Activated T-helper 1 cell treated with Interleukin-2 at 50 U/mL for 16 hours (primary cell): Measurements from ENCODE around the gene SNTA1.
"Not testable (repeated sequence)": the region's sequence is repeated elsewhere in the genome, so short reads cannot be mapped to it uniquely, and the experiment has no call there.

Experiments used
- DNase-seq: peaks from one replicate; pipeline ENCODE4 v3.0.0-alpha.2; 2020; ENCODE audit warnings: low read depth

SNTA1 gene

DNA sequence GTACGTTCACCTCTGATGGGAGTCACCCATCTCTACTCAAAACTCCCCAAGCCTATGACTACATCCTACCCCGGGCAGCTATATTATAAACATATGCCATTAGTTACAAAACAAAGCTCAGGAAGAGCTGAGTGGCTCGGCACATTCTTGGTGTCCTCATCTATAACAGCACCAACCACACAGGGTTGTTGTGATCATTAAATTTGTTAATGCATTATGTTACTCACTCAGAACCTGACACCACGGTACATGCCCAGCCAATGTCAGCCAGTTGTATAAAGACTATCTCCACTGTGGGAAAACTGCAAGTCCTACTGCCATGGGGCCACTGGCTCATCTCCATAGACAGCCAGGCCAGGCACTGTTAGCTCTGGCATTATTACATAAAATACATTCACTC is 50.0 kb downstream of the SNTA1 start:
- DNase-seq = no peak

DNA sequence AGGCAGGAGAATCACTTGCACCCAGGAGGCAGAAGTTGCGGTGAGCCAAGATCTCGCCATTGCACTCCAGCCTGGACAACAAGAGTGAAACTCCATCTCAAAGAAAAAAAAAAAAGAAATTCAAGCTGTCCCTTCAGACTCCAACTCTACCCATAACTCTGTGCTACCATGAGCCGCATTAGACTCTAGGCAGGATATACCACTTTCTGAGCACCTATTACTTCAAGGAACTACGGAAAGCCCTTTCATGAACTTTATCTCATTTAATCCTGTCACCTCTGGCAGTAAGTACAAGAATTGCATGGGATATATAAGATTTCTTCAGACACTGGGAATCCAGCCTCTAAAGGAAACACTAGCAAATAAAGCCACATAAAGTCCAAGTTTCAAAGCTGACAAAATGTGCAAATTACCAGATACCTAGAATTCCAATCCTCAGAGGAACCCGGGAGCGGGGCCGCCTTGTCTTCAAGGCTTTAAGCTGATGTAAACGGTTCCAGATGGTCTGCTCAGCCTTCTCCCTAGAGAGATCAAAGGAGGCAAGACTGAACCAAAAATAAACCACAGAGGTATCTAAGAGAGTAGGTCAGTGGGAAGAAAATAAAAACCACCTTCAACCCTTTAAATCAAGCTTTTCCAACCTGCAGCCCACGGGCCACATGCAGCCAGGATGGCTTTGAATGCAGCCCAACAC is 51.7 kb downstream of the SNTA1 start:
- DNase-seq = no peak

DNA sequence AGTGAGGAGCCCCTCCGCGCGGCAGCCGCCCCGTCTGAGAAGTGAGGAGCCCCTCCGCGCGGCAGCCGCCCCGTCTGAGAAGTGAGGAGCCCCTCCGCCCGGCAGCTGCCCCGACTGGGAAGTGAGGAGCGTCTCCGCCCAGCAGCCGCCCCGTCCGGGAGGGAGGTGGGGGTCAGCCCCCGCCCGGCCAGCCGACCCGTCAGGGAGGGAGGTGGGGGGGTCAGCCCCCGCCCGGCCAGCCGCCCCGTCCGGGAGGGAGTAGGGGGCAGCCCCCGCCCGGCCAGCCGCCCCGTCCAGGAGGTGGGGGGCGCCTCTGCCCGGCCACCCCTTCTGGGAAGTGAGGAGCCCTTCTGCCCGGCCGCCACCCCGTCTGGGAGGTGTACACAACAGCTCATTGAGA is 54.2 kb downstream of the SNTA1 start:
- not testable (repeated sequence) for DNase-seq

DNA sequence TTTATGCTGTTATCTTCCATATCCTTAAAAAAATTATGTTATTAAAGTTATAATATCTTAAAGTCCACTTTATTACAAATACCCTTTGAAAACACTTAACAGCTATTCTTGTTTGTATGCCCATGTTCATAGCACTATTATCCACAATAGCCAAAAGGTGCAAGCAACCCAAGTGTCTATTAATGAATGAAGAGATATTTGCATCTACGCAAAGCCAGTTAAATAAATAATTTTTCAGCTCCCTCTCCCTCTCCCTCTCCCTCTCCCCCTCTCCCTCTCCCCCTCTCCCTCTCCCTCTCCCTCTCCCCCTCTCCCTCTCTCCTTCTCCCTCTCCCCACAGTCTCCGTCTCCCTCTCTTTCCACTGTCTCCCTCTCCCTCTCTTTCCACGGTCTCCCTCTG is 55.3 kb downstream of the SNTA1 start:
- DNase-seq = no peak

DNA sequence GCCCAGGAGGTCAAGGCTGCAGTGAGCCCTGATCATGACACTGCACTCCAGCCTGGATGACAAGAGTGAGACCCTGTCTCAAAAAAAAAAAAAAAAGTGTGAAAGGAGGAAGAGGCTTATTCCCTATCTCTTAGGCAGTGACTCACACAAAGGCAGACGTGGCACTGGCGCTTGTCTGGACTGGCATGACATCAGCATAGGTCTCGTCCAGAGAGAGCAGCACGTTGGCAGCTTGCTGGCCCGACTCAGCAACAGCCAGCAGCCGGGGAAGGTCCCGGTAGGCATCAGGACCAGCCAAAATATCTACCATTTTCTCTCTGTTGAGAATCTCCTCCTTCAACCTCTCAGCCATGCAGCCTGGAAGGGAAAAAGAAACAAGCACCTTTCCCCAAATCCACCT is 56.4 kb downstream of the SNTA1 start:
- no peak for DNase-seq

DNA sequence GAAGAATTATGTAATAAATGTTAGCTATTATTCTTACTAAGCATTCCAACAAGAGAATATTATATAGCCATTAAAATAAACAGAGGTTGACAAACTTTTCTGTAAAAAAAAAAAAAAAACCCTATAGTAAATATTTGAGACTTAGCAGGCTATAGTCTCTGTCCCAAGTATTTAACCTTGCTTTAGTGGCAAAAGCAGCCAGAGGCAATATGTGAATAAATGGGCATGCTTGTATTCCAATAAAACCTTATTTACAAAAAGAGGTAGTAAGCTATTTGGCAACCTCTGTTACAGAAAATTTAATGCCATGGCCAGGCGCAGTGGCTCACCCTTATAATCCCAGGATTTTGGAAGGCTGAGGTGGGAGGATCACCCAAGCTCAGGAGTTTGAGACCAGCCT is 56.9 kb downstream of the SNTA1 start:
- DNase-seq = no peak

DNA sequence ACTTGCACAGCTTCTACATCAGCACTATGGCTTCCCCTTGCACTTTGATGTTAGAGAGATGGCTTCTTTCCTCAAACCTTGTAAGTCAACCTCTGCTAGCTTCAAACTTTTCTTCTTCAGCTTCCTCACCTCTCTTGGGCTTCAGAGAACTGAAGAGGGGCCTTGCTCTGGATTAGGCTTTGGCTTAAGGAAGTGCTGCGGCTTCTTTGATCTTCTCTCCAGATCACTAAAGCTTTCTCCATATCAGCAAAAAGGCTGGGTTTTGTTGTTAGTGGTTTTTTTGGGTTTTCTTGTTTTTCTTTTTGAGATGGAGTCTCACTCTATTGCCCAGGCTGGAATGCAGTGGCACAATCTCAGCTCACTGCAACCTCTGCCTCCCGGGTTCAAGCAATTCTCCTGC is 66.2 kb downstream of the SNTA1 start:
- DNase-seq = no peak

DNA sequence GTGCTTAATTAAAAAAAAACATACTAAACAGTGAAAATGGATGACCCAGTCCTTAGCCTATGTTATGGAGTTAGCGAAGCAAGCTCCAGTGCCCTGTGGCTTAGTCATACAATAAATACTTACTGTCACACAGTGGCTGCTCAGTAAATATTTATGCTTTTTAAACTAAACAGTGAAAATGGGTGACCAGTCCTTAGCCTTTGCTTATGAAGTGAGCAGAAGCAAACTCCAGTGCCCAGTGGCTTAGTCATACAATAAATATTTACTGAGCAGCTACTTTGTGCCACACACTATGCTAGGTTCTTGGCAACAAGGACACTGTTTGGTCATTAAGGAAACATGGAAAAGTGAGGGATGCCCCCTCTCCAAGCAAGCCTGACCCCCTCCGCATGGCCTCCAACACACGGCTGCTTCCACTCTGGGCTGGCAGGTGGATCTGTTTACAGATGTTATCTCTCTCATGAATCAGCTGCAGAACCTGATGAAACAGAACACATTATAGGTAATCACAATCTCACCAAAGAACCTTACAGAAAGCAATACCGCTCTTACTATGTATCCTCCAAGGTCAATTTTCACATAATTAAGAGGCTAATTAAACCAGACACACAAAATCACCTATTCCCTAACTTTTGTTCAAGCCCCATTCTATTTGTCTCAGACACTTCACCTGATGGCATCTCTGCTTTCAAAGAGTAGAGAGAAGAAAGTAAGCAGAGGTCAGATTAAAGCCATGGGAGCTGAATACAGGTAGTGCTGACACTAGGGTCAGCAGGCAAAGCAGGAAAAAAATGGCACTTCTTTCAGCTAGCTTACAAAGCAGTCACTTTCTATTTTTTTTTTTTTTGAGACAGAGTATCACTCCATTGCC is 69.6 kb downstream of the SNTA1 start:
- DNase-seq = no peak

DNA sequence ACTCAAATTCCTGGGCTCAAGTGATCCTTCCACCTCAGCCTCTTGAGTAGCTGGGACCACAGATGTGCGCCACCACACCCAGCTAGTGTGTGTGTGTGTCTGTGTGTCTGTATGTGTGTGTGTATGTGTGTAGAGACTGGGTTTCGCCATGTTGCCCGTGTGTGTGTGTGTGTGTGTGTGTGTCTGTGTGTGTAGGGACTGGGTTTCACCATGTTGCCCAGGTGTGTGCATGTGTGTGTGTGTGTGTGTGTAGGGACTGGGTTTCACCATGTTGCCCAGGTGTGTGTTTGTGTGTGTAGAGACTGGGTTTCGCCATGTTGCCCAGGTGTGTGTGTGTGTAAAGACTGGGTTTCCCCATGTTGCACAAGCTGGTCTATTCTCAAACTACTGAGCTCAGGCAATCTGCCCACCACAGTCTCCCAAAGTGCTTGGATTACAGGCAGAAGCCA is 70.5 kb downstream of the SNTA1 start:
- DNase-seq = no peak

DNA sequence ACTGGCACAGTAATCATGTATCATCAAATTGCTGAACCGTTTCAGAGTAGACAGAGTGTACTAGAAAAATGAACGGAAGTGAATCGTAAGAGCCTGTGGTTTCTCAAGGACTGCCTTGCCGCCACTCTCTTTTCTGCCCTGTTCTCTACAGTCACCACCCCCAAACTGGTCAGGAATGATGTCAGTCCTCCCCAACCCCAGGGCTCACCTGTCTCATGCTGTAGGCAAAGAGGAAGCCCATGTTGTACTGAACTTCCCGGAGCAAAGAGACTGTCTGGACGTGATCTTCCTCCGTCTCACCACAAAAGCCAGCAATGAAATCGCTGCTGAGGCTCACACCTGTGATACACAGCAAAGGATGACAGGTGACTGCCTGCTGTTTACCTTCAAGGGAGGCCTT is 73.3 kb downstream of the SNTA1 start:
- peak; percentile 53 for DNase-seq

DNA sequence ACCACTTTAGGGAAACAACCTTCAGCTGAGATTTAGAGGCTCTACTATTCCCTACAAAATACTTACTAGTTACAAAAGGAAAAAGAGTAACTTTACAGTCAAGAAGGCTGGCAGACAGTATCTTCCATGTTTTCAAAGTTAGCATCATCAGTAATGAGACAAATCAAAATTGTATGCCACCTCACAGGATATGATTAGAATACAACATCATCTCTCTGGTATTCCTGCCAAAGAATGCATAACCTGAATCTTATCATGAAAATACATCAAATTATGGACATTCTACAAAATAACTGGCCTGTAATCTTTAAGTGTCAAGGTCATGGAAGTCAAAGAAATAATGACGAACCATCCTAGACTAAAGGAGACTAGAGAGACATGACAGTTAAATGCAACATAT is 80.7 kb downstream of the SNTA1 start:
- no peak for DNase-seq

DNA sequence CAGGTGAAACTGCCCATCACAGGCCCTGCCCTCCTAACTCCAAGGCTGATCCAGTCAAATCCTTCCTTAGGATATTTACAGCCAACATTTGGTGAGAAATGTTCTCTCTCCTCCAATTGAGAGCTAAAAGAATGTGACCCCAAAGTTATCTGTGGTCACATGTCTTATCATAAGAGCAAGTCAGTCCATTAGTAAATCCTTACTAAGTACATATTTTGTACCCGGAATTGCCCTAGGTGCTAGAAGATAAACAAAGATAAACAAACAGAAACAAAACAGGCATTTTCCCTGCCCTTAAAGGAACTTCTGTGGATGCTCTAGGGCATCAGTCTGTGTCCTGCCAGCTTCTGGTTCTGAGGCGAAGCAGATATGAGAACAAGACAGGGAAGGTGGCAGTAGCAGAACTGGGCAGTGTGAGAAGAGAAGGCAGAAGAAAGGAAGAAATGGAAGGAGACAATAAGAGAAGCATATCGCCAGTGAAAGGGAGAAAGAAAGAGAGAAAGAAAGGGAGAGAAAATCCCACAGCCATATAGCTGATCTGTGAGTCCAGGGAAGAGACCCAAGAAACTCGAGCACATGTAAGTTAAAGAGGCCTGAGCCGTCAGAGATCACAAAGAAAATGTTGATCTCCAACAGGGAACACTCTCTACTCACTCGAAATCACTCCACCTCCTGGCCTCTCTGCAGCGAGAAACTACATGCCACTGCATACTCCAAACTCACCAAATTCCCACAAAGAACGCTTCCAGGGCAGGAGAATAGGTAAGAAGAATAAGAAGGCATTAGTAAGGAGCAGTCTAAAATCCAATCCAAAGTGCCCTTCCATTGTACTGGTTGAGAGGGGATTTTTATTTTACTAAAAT is 83.9 kb downstream of the SNTA1 start:
- no peak for DNase-seq
